ENCODE measurements around the gene GPR62. TPM values are rescaled to one million over a fixed set of nuclear protein-coding genes. Genes with fewer than 3 reads are reported as not detected.

The GPR62 gene
- polyA plus RNA-seq, 1 donor, result 0.18 TPM

- Histone ChIP-seq H3K9me3 (ENCODE audit: control insufficient read depth, low read depth, low read length) (no peaks in the 10 kb centered on the region), H3K4me1 (ENCODE audit: control insufficient read depth, insufficient read depth, low read length) (peaks cover 13% of the 10 kb centered on the region), H3K27ac (ENCODE audit: low read length) (no peak overlapping the region), H3K27me3 (ENCODE audit: control insufficient read depth, insufficient read depth, low read length) (no peaks in the 10 kb centered on the region), H3K36me3 (ENCODE audit: control insufficient read depth, insufficient read depth, low read length) (peaks cover 2% of the 10 kb centered on the region), H3K4me3 (ENCODE audit: low read length) (no peak overlapping the region)
- no peak for DNase-seq
- no CpG with 5 or more reads among the region's 18 CpGs for WGBS (ENCODE audit: insufficient coverage, low lambda C conversion rate)
Measured at GRCh38 chr3:51945031-51945840, 9.9 kb upstream of the GPR62 start.

DNA sequence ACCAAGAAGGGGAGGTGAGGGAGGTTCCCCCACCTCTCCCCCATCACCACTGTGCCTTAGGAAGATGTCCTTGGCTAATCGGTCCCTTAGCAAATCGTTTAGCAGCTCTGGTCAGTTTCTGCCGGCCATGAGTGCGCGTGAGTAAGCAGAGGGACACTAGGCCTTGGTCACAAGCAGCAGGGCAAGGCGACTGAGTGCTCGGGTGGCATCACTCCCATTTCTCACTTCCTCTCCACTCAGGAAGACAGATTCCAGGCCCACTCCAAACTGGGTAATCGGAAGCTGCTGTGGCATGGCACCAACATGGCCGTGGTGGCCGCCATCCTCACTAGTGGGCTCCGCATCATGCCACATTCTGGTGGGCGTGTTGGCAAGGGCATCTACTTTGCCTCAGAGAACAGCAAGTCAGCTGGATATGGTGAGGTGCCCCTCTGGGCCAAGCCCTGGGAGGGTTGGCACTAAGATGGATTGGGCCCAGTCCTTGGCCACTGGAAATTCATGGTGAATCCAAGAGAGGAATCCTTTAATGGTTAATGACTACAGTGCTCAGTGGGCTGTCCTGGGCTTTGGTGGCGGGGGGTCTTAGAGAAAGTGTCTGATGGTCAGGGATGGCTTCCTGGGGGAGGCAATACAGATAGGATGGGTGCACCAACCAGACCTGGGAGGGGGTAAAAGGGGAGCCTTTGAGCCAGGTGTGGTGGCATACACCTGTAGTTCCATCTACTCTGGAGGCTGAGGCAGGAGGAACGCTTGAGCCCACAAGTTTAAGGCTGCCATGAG lies 9.1 kb upstream of the GPR62 start:
- Histone ChIP-seq H3K4me3 (ENCODE audit: low read length) (no peak overlapping the region), H3K27ac (ENCODE audit: low read length) (no peak overlapping the region), H3K36me3 (ENCODE audit: control insufficient read depth, insufficient read depth, low read length) (peaks cover 2% of the 10 kb centered on the region), H3K4me1 (ENCODE audit: control insufficient read depth, insufficient read depth, low read length) (peaks cover 11% of the 10 kb centered on the region), H3K9me3 (ENCODE audit: control insufficient read depth, low read depth, low read length) (no peaks in the 10 kb centered on the region), H3K27me3 (ENCODE audit: control insufficient read depth, insufficient read depth, low read length) (no peaks in the 10 kb centered on the region)
- no peak for DNase-seq
- no CpG with 5 or more reads among the region's 14 CpGs for WGBS (ENCODE audit: insufficient coverage, low lambda C conversion rate)

DNA sequence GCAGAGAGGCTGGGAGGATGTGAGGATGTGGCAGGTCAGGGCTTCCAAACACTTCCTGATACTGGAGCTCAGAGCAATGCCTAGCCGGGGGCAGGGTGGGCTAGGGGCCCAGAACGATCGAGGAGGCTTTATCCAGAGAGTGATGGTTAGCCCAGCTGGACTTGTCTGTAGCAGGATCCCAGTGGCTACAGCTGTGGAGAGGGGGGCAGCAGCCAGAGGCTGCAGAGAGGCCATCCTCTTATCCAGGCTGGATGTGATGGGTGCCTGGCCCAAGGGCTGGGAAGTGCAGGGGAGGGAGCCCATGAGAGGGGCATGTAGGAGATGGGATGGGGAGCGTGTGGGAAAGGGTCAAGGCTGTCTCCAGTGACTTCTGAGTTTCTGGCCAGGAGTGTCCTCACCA lies 8.4 kb upstream of the GPR62 start:
- no peaks in the 10 kb centered on the region for H3K27me3 ChIP-seq (ENCODE audit: control insufficient read depth, insufficient read depth, low read length)
- DNase-seq, result no peak
- H3K4me3 ChIP-seq (ENCODE audit: low read length), result no peak overlapping the region
- peaks cover 11% of the 10 kb centered on the region for H3K4me1 ChIP-seq (ENCODE audit: control insufficient read depth, insufficient read depth, low read length)
- no peak overlapping the region for H3K27ac ChIP-seq (ENCODE audit: low read length)
- peaks cover 2% of the 10 kb centered on the region for H3K36me3 ChIP-seq (ENCODE audit: control insufficient read depth, insufficient read depth, low read length)
- no peaks in the 10 kb centered on the region for H3K9me3 ChIP-seq (ENCODE audit: control insufficient read depth, low read depth, low read length)
- WGBS (ENCODE audit: insufficient coverage, low lambda C conversion rate), result no CpG with 5 or more reads among the region's 4 CpGs

DNA sequence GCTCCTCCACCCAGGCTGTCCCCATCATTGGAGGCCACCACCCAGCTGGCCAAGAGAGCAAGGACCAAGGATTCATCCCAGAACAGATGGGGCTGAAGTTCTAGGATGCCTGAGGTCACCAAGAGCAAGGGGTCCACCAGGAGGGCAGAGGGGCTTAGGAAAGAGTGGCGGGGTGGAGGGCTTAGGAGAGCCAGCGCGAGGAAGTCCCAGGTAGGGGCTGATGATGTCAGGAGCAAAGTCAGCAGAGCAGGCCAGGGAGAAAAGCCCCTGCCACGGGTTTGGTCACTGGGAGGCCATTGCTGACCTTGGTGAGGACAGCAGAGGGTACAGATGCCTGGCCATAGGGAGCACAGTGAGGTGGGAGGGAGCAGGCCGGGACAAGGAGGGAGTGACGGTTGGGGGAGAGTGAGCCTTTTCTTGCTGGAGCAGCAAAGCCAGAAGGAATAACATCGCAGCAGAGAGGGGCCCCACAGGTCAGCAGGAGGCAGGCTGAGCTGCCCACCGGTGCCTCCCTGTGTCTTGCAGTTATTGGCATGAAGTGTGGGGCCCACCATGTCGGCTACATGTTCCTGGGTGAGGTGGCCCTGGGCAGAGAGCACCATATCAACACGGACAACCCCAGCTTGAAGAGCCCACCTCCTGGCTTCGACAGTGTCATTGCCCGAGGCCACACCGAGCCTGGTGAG lies 7.8 kb upstream of the GPR62 start:
- Histone ChIP-seq H3K9me3 (ENCODE audit: control insufficient read depth, low read depth, low read length) (no peaks in the 10 kb centered on the region), H3K27ac (ENCODE audit: low read length) (no peak overlapping the region), H3K4me3 (ENCODE audit: low read length) (no peak overlapping the region), H3K36me3 (ENCODE audit: control insufficient read depth, insufficient read depth, low read length) (peaks cover 2% of the 10 kb centered on the region), H3K4me1 (ENCODE audit: control insufficient read depth, insufficient read depth, low read length) (peaks cover 11% of the 10 kb centered on the region), H3K27me3 (ENCODE audit: control insufficient read depth, insufficient read depth, low read length) (no peaks in the 10 kb centered on the region)
- WGBS (ENCODE audit: insufficient coverage, low lambda C conversion rate), result no CpG with 5 or more reads among the region's 13 CpGs
- DNase-seq, result no peak

- Histone ChIP-seq H3K27me3 (ENCODE audit: control insufficient read depth, insufficient read depth, low read length) (peaks cover 3% of the 10 kb centered on the region), H3K27ac (ENCODE audit: low read length) (no peak overlapping the region), H3K4me1 (ENCODE audit: control insufficient read depth, insufficient read depth, low read length) (peaks cover 4% of the 10 kb centered on the region), H3K4me3 (ENCODE audit: low read length) (no peak overlapping the region), H3K36me3 (ENCODE audit: control insufficient read depth, insufficient read depth, low read length) (peaks cover 2% of the 10 kb centered on the region), H3K9me3 (ENCODE audit: control insufficient read depth, low read depth, low read length) (no peaks in the 10 kb centered on the region)
- WGBS (ENCODE audit: insufficient coverage, low lambda C conversion rate), result 100% methylated on average over 2 of the region's 10 CpGs
- no peak for DNase-seq
Measured at GRCh38 chr3:51948016-51948580, 7.1 kb upstream of the GPR62 start.

- Histone ChIP-seq H3K4me1 (ENCODE audit: control insufficient read depth, insufficient read depth, low read length) (no peaks in the 10 kb centered on the region), H3K36me3 (ENCODE audit: control insufficient read depth, insufficient read depth, low read length) (peaks cover 2% of the 10 kb centered on the region), H3K4me3 (ENCODE audit: low read length) (no peak overlapping the region), H3K27me3 (ENCODE audit: control insufficient read depth, insufficient read depth, low read length) (peaks cover 9% of the 10 kb centered on the region), H3K9me3 (ENCODE audit: control insufficient read depth, low read depth, low read length) (no peaks in the 10 kb centered on the region), H3K27ac (ENCODE audit: low read length) (no peak overlapping the region)
- DNase-seq, result no peak
- no CpG with 5 or more reads among the region's 5 CpGs for WGBS (ENCODE audit: insufficient coverage, low lambda C conversion rate)
Measured at GRCh38 chr3:51949121-51949520, 6.1 kb upstream of the GPR62 start.

GRCh38 chr3:51950899-51951298 lies 4.3 kb upstream of the GPR62 start:
- H3K27ac ChIP-seq (ENCODE audit: low read length), result no peak overlapping the region
- peaks cover 7% of the 10 kb centered on the region for H3K9me3 ChIP-seq (ENCODE audit: control insufficient read depth, low read depth, low read length)
- H3K36me3 ChIP-seq (ENCODE audit: control insufficient read depth, insufficient read depth, low read length), result peaks cover under 1% of the 10 kb centered on the region
- no CpG with 5 or more reads among the region's 2 CpGs for WGBS (ENCODE audit: insufficient coverage, low lambda C conversion rate)
- H3K4me3 ChIP-seq (ENCODE audit: low read length), result no peak overlapping the region
- no peak for DNase-seq
- no peaks in the 10 kb centered on the region for H3K4me1 ChIP-seq (ENCODE audit: control insufficient read depth, insufficient read depth, low read length)
- peaks cover 23% of the 10 kb centered on the region for H3K27me3 ChIP-seq (ENCODE audit: control insufficient read depth, insufficient read depth, low read length)

GRCh38 chr3:51953445-51953844 lies 1.7 kb upstream of the GPR62 start:
- Histone ChIP-seq H3K9me3 (ENCODE audit: control insufficient read depth, low read depth, low read length) (peaks cover 9% of the 10 kb centered on the region), H3K4me1 (ENCODE audit: control insufficient read depth, insufficient read depth, low read length) (no peaks in the 10 kb centered on the region)
- WGBS (ENCODE audit: insufficient coverage, low lambda C conversion rate), result 80% methylated on average over 1 of the region's 3 CpGs

DNA sequence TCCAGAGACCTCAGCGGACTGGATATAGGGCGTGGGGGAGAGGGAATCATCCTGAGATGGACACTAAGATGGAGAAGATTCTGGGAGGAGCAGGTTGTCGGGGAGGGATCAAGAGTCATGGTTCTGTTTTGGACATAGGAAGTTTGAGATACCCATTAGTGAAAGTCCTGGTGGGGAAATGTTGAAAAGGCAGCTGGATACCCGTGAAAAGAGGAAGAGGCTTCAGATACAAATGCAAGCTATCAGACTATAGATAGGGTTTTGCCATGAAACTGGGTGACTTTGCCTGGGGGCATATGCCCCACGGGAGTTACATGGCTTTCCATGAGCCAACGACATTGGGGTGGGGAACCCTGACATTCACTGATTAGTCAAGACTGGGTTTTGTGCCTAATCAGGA lies 1.1 kb upstream of the GPR62 start:
- Histone ChIP-seq H3K27ac (ENCODE audit: low read length) (no peak overlapping the region), H3K4me3 (ENCODE audit: low read length) (no peak overlapping the region), H3K36me3 (ENCODE audit: control insufficient read depth, insufficient read depth, low read length) (peaks cover 5% of the 10 kb centered on the region), H3K27me3 (ENCODE audit: control insufficient read depth, insufficient read depth, low read length) (peaks cover 23% of the 10 kb centered on the region), H3K4me1 (ENCODE audit: control insufficient read depth, insufficient read depth, low read length) (no peaks in the 10 kb centered on the region), H3K9me3 (ENCODE audit: control insufficient read depth, low read depth, low read length) (peaks cover 9% of the 10 kb centered on the region)
- no peak for DNase-seq
- WGBS (ENCODE audit: insufficient coverage, low lambda C conversion rate), result 100% methylated on average over 3 of the region's 6 CpGs

More at GRCh38 chr3:51953445-51953844, 1.7 kb upstream of the GPR62 start:
- peaks cover 23% of the 10 kb centered on the region for H3K27me3 ChIP-seq (ENCODE audit: control insufficient read depth, insufficient read depth, low read length)
- H3K27ac ChIP-seq (ENCODE audit: low read length), result no peak overlapping the region
- H3K4me3 ChIP-seq (ENCODE audit: low read length), result no peak overlapping the region
- H3K36me3 ChIP-seq (ENCODE audit: control insufficient read depth, insufficient read depth, low read length), result peaks cover 3% of the 10 kb centered on the region
- DNase-seq, result no peak

DNA sequence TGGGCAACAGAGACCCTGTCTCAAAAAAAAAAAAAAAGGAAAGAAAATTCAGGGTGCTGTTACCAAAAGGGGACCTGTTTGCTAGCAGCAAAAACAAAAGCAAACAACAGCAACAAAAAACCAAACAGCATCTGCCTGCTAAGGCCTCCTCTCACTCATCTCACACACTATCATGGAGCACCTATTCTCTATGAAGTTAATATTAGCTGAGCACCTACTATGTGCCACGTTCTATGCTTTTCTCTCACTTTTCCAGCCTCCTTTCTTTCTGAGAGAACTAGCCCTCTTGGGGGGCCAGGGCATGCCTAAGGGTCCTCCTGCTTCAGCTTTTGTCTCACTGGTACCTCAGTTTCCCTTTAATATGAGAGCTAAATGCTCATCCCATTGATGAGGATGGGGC lies 468 bp upstream of the GPR62 start:
- Histone ChIP-seq H3K36me3 (ENCODE audit: control insufficient read depth, insufficient read depth, low read length) (peaks cover 8% of the 10 kb centered on the region), H3K4me3 (ENCODE audit: low read length) (no peak overlapping the region), H3K27ac (ENCODE audit: low read length) (no peak overlapping the region), H3K4me1 (ENCODE audit: control insufficient read depth, insufficient read depth, low read length) (no peaks in the 10 kb centered on the region), H3K9me3 (ENCODE audit: control insufficient read depth, low read depth, low read length) (peaks cover 9% of the 10 kb centered on the region), H3K27me3 (ENCODE audit: control insufficient read depth, insufficient read depth, low read length) (peaks cover 23% of the 10 kb centered on the region)
- no peak for DNase-seq
- WGBS (ENCODE audit: insufficient coverage, low lambda C conversion rate), result no CpG with 5 or more reads among the region's 1 CpG
